Endothelial cell of umbilical vein (primary cell): ENCODE results near the gene QRICH2. TPM values are rescaled to one million over a fixed set of nuclear protein-coding genes. Genes with fewer than 3 reads are reported as not detected.

Experiments
- BruUV-seq: library from RNA; stranded (reverse); fragments of 400-500 nt; replicated peaks from 2 replicates; lab custom pipeline; 2021; lab: Mats Ljungman, UMichigan
- CTCF ChIA-PET: fragments of 300-600, 350-600 bp; sonication (Branson Sonifier 250); formaldehyde crosslinking; loops from one replicate; lab custom pipeline; 2021; ENCODE audit warnings: antibody characterized with exemption, inconsistent platforms; lab: Charles Lee
- POLR2A ChIA-PET: fragments of 300-600, 350-600 bp; sonication (Branson Sonifier 250); formaldehyde crosslinking; loops from one replicate; lab custom pipeline; 2021; ENCODE audit warnings: antibody characterized with exemption, inconsistent platforms; lab: Charles Lee
- DNase-seq: peaks from one replicate; pipeline ENCODE4 v3.0.0-alpha.2; 2011; ENCODE audit warnings: low read depth, low spot score
- FAIRE-seq: peaks from 2 replicates; lab custom pipeline; 2011; peaks lifted over from hg19 to GRCh38; lab: Jason Lieb, UNC
- H2AFZ ChIP-seq: 2 replicates; pipeline ENCODE4 v1.6.0; 2012; ENCODE audit warnings: low read depth, low read length, control low read depth, inconsistent platforms
- H3K27ac ChIP-seq: 2 replicates; pipeline ENCODE4 v1.5.1; 2011; ENCODE audit warnings: low read depth, mild to moderate bottlenecking, control low read depth, low read length, moderate library complexity; ENCODE audit not compliant: insufficient read depth
- H3K27me3 ChIP-seq, 2 experiments: 2 replicates each; pipeline versions ENCODE4 v1.6.0 to v1.6.1; 2011; ENCODE audit warnings: low read length in 2 of 2, mixed read lengths in 1 of 2; ENCODE audit not compliant: control insufficient read depth in 2 of 2, insufficient read depth in 2 of 2
- H3K36me3 ChIP-seq, 2 experiments: 2 replicates in 1 of 2; 3 replicates in 1 of 2; pipeline ENCODE4 v1.5.1; 2011; ENCODE audit warnings: low read length in 2 of 2, mild to moderate bottlenecking in 1 of 2, moderate library complexity in 1 of 2; ENCODE audit not compliant: control insufficient read depth in 2 of 2, insufficient read depth in 2 of 2; ENCODE audit errors: extremely low read depth in 1 of 2
- H3K4me1 ChIP-seq: 3 replicates; pipeline ENCODE4 v1.5.1; 2011; ENCODE audit warnings: mild to moderate bottlenecking, low read length; ENCODE audit not compliant: control insufficient read depth, insufficient read depth; ENCODE audit errors: extremely low read depth
- H3K4me2 ChIP-seq: 2 replicates; pipeline ENCODE4 v1.6.1; 2011; ENCODE audit warnings: low read length, control low read depth, mixed read lengths; ENCODE audit not compliant: insufficient read depth
- H3K4me3 ChIP-seq, 3 experiments: fragments of 200-600 bp in 1 of 3; sonication (generic), shearing (Covaris generic) in 1 of 3; replicated peaks in 1 of 3; 2 replicates each; pipeline ENCODE4 v1.5.1; 2011 to 2016; ENCODE audit warnings: control low read depth in 3 of 3, low read length in 3 of 3, mild to moderate bottlenecking in 2 of 3, inconsistent platforms in 1 of 3, low read depth in 1 of 3, moderate library complexity in 1 of 3; ENCODE audit not compliant: insufficient read depth in 1 of 3
- H3K79me2 ChIP-seq: 2 replicates; pipeline ENCODE4 v1.6.0; 2012; ENCODE audit warnings: low read length, inconsistent platforms; ENCODE audit not compliant: control insufficient read depth, insufficient read depth
- H3K9ac ChIP-seq: replicated peaks from 2 replicates; pipeline ENCODE3; 2011; ENCODE audit warnings: low read length, control low read depth; ENCODE audit not compliant: insufficient read depth; ENCODE audit errors: extremely low read depth
- H3K9me1 ChIP-seq: replicated peaks from 3 replicates; pipeline ENCODE4 v1.6.0; 2011; ENCODE audit warnings: mild to moderate bottlenecking, low read length; ENCODE audit not compliant: control insufficient read depth, insufficient read depth; ENCODE audit errors: extremely low read depth
- H3K9me3 ChIP-seq: replicated peaks from 2 replicates; pipeline ENCODE4 v1.5.1; 2012; ENCODE audit warnings: low read length, inconsistent platforms; ENCODE audit not compliant: control insufficient read depth, insufficient read depth
- H4K20me1 ChIP-seq: replicated peaks from 2 replicates; pipeline ENCODE3; 2011; ENCODE audit warnings: mild to moderate bottlenecking, low read length; ENCODE audit not compliant: control insufficient read depth, insufficient read depth; ENCODE audit errors: extremely low read depth
- EZH2 ChIP-seq: IDR thresholded peaks from 2 replicates; pipeline ENCODE4 v1.6.1; 2012; ENCODE audit warnings: borderline replicate concordance, low read depth, mild to moderate bottlenecking, moderate library complexity, low read length, inconsistent platforms; ENCODE audit not compliant: severe bottlenecking
- GATA2 ChIP-seq: IDR thresholded peaks from 2 replicates; pipeline ENCODE4 v1.7.0; 2011; ENCODE audit warnings: low read depth, mild to moderate bottlenecking, moderate library complexity, mixed read lengths, low read length; ENCODE audit not compliant: insufficient read length, insufficient read depth
- JUN ChIP-seq: IDR thresholded peaks from 2 replicates; pipeline ENCODE4 v1.6.1; 2011; ENCODE audit warnings: borderline replicate concordance, low read depth; ENCODE audit not compliant: insufficient read length, insufficient read depth
- MAX ChIP-seq: IDR thresholded peaks from 2 replicates; pipeline ENCODE4 v1.6.1; 2011; ENCODE audit not compliant: insufficient read depth, insufficient read length
- MYC ChIP-seq: IDR thresholded peaks from one replicate; pipeline ENCODE4 v1.6.1; 2011; ENCODE audit warnings: mild to moderate bottlenecking, low read depth, low read length
- POLR2A ChIP-seq: IDR thresholded peaks from 2 replicates; pipeline ENCODE4 v1.6.1; 2012; ENCODE audit warnings: low read depth, mild to moderate bottlenecking, control low read depth, low read length
- POLR2AphosphoS5 ChIP-seq: IDR thresholded peaks from 2 replicates; pipeline ENCODE4 v1.6.1; 2012; ENCODE audit warnings: low read depth, mild to moderate bottlenecking, control low read depth, low read length, moderate library complexity; ENCODE audit not compliant: insufficient read depth
- dilution Hi-C: fragments of 300-500 bp; cut with MboI; formaldehyde crosslinking; loops from one replicate; pipeline ENCODE4 v1.15.0; 2019; ENCODE audit warnings: low sequenced_read_pairs; ENCODE audit not compliant: extremely low pct_ligation_motif_present
- intact Hi-C: fragments of 100-400 bp; cut with micrococcal nuclease; formaldehyde crosslinking; loops from one replicate; pipeline ENCODE4 v1.10.0; 2022
- polyA plus RNA-seq, 4 experiments: library from polyadenylated mRNA; depleted of rRNA in 3 of 4; stranded (reverse) in 3 of 4; unstranded in 1 of 4; fragments of >200 nt; gene quantifications; 2 replicates each; pipeline versions ENCODE4 v1.2.1 to v1.2.3, GENCODE V29; 2011 to 2012; ENCODE audit warnings: missing spikeins in 1 of 4
- total RNA-seq: library from RNA; stranded (reverse); gene quantifications from 2 replicates; pipeline ENCODE4 v1.2.3, GENCODE V29; 2021

The QRICH2 gene
- total and polyA plus RNA-seq, 2 donors (not counting 3 experiments of a cell fraction or from before 2014, with no cell fraction given): 6.7 to 9.6 TPM

- no peak for DNase-seq
- BruUV-seq: no TSS peak
- Histone ChIP-seq H2AFZ (no peak overlapping the region), H4K20me1 (no peaks in the 10 kb centered on the region), H3K4me3 (no peak overlapping the region), H3K27ac (no peak overlapping the region), H3K9me1 (no peaks in the 10 kb centered on the region), H3K4me2 (no peak overlapping the region), H3K4me1 (peaks cover 22% of the 10 kb centered on the region), H3K36me3 (peaks cover 0 to 6% of the 10 kb centered on the region in 2 experiments), H3K27me3 (no peaks in the 10 kb centered on the region), H3K9ac (no peak overlapping the region), H3K9me3 (no peaks in the 10 kb centered on the region), H3K79me2 (peaks cover 39% of the 10 kb centered on the region)
- dilution Hi-C loops (no loop called here), intact Hi-C loops (loop anchor here (1.0 kb wide), 1 partner anchor 364 kb away; no protein-coding TSS in a partner anchor)
- FAIRE-seq: no peak
- CTCF ChIA-PET: interaction anchor here (0.7 to 14.1 kb wide), 5 partner anchors 10 to 148 kb away, joined by 3 to 320 read pairs (median 7); no protein-coding TSS in a partner anchor
- POLR2A ChIA-PET: no interaction called here
- TF ChIP-seq EZH2 (no peak), POLR2A (no peak), POLR2AphosphoS5 (no peak), GATA2 (no peak), MYC (no peak), MAX (no peak), JUN (no peak)
Measured at GRCh38 chr17:76268991-76269981, 38.8 kb downstream of the QRICH2 start.
